ENCODE data around the gene CENPX. TPM values are rescaled to one million over a fixed set of nuclear protein-coding genes. Genes with fewer than 3 reads are reported as not detected.

The CENPX gene
- total RNA-seq, 1 experiment from 2014 or later: 116 TPM

DNA sequence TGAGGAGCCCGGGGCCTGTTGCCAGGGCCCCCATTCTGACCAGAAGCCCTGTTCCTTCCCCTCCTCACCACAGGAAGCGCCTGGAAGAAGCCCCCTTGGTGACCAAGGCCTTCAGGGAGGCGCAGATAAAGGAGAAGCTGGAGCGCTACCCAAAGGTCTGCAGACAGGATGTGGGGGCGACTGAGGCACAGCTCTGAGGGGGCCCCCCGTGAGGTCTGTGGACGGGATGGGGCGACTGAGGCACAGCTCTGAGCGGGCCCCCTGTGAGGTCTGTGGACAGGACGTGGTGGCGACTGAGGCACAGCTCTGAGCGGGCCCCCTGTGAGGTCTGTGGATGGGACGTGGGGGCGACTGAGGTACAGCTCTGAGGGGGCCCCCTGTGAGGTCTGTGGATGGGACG, 13.3 kb downstream of the CENPX start:
- peaks cover 33% of the 10 kb centered on the region for H3K4me1 ChIP-seq
- no peak overlapping the region for H3K27ac ChIP-seq
- no peaks in the 10 kb centered on the region for H3K27me3 ChIP-seq
- H3K36me3 ChIP-seq: no peaks in the 10 kb centered on the region
- no peak overlapping the region for H3K4me3 ChIP-seq
- no peak for DNase-seq
- H3K9me3 ChIP-seq (replicated peaks): no peaks in the 10 kb centered on the region

GRCh38 chr17:82008941-82009405, 13.7 kb downstream of the CENPX start:
- no peak overlapping the region for H3K27ac ChIP-seq
- no peak overlapping the region for H3K4me3 ChIP-seq
- no peaks in the 10 kb centered on the region for H3K36me3 ChIP-seq
- no peaks in the 10 kb centered on the region for H3K9me3 ChIP-seq (replicated peaks)
- DNase-seq: no peak
- peaks cover 38% of the 10 kb centered on the region for H3K4me1 ChIP-seq
- H3K27me3 ChIP-seq: no peaks in the 10 kb centered on the region

DNA sequence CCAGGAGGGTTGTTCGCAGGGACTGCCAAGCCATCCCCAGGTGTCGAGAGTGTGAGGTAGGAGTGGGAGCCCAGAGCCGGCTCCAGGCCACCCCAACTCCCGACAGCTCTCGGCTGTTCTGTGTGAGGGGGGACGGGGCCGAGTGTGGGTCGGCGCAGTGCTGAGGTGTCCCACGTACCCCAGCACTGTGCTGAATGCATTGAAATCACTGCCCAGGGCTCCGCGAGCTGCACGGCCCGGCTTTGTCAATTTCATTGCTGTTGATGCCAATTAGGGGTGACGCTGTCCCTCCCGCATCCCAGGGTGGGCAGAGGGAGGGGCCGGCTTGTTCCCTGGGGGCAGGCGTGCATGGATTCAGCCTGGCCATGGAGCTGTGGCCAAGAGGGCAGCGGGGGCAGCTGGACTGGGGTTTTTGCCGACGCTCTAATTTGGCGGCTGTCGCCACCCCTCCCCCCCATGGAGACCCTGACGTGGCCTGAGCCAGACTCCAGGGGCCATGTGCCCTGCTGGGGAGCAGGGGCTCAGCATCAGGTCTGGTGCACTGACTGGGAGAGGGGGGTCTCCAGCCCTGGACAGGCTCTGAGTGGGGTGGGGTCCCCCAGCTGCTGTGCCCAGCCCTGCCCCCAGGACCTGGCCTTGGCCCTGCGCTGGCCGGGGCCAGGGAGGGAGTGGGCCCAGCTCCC, 14.3 kb downstream of the CENPX start:
- H3K9me3 ChIP-seq (replicated peaks): no peaks in the 10 kb centered on the region
- no peak for DNase-seq
- H3K27ac ChIP-seq: no peak overlapping the region
- no peaks in the 10 kb centered on the region for H3K36me3 ChIP-seq
- H3K4me1 ChIP-seq: peaks cover 41% of the 10 kb centered on the region
- no peaks in the 10 kb centered on the region for H3K27me3 ChIP-seq
- no peak overlapping the region for H3K4me3 ChIP-seq

DNA sequence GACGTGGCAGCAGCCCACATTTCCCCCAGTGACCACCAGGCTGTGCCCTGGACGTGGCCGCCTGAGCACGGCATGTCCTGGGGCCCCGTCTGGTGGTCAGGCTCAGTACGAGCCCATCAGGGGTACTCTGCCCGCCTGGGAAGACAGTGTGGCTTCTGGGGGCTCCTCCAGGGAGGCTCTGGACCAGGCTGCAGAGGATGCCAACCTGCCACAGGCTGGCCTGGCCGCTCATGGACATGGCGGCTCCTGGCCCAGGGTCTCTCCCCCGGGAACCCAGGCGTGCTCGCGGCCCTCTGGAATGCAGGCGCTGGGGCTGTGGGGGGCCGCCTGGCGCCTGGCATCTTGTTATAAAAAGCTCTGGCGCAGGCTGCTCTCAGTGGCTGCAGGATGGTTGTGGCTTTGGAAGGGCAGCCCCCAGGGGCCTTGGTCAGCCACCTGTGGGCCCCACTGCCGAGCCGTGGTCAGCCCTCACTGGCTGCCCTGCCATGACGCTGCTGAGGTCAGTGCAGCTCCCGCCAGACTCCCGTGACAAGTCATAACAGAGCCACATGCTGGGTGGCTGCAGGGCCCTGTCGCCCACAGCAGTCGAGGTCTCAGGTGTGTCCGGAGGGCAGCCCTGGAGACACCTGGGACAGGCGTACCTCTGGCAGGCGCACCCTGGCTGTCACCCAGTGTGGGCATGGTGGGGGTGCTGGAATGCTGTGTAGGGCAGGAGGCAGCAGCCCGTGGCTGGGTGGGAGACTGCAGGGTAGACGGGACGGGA, 15.0 kb downstream of the CENPX start:
- Histone ChIP-seq H3K27ac (no peak overlapping the region), H3K27me3 (no peaks in the 10 kb centered on the region), H3K4me1 (peaks cover 41% of the 10 kb centered on the region), H3K36me3 (no peaks in the 10 kb centered on the region), H3K9me3 (replicated peaks) (no peaks in the 10 kb centered on the region), H3K4me3 (no peak overlapping the region)
- DNase-seq: peak; percentile 60 to 70

- H3K36me3 ChIP-seq: no peaks in the 10 kb centered on the region
- H3K9me3 ChIP-seq (replicated peaks): no peaks in the 10 kb centered on the region
- H3K4me3 ChIP-seq: no peak overlapping the region
- H3K4me1 ChIP-seq: peaks cover 41% of the 10 kb centered on the region
- no peaks in the 10 kb centered on the region for H3K27me3 ChIP-seq
- H3K27ac ChIP-seq: no peak overlapping the region
- no peak for DNase-seq
Observed at GRCh38 chr17:82007228-82007494, 15.5 kb downstream of the CENPX start.

GRCh38 chr17:82006468-82007227, 16.0 kb downstream of the CENPX start:
- peaks cover 41% of the 10 kb centered on the region for H3K4me1 ChIP-seq
- H3K36me3 ChIP-seq: no peaks in the 10 kb centered on the region
- no peak overlapping the region for H3K4me3 ChIP-seq
- H3K27me3 ChIP-seq: no peaks in the 10 kb centered on the region
- no peak overlapping the region for H3K27ac ChIP-seq
- no peaks in the 10 kb centered on the region for H3K9me3 ChIP-seq (replicated peaks)
- no peak for DNase-seq

DNA sequence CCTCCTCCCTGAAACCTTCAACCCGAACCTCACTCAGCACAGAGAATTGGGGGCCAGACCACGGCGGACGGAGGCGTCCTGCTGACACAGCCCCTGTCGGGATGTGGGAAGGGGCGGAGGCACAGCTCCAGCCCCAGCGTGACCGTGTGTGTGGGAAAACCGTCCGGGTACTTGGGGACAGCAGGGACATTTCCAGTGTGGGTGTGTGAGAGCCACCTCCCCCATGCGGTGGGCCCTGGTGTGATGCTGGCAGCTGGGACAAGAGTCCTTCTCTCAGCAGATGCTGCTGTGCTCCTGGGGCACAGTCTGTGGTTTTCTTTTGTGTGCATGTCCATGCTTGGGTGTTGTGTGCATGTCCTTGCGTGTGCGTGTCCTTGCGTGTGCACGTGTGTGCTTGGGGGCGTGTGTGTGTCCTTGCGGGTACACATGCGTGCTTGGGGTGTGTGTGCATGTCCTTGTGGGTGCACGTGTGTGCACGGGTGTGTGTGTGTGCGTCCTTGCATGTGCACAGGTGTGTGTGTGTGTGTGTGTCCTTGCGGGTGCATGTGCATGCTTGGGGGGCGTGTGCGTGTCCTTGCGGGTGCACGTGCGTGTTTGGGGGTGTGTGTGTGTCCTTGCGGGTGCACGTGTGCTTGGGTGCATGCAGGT, 16.9 kb downstream of the CENPX start:
- H3K9me3 ChIP-seq (replicated peaks): no peaks in the 10 kb centered on the region
- peaks cover 49% of the 10 kb centered on the region for H3K4me1 ChIP-seq
- no peak for DNase-seq
- no peak overlapping the region for H3K27ac ChIP-seq
- no peaks in the 10 kb centered on the region for H3K27me3 ChIP-seq
- H3K36me3 ChIP-seq: no peaks in the 10 kb centered on the region
- no peak overlapping the region for H3K4me3 ChIP-seq

GRCh38 chr17:82004517-82005455, 17.9 kb downstream of the CENPX start:
- H3K27me3 ChIP-seq: no peaks in the 10 kb centered on the region
- no peak for DNase-seq
- no peak overlapping the region for H3K4me3 ChIP-seq
- no peak overlapping the region; the same call in 1 of the 2 replicates for H3K27ac ChIP-seq
- H3K9me3 ChIP-seq (replicated peaks): no peaks in the 10 kb centered on the region
- H3K36me3 ChIP-seq: no peaks in the 10 kb centered on the region
- peaks cover 52% of the 10 kb centered on the region for H3K4me1 ChIP-seq

GRCh38 chr17:82003411-82004381, 19.0 kb downstream of the CENPX start:
- Histone ChIP-seq H3K9me3 (replicated peaks) (no peaks in the 10 kb centered on the region), H3K27me3 (no peaks in the 10 kb centered on the region), H3K4me3 (no peak overlapping the region), H3K27ac (peak overlapping the region; percentile 28), H3K36me3 (no peaks in the 10 kb centered on the region), H3K4me1 (peaks cover 52% of the 10 kb centered on the region)
- peak; percentile 90 to 93 for DNase-seq

GRCh38 chr17:82001571-82002056, 21.1 kb downstream of the CENPX start:
- no peaks in the 10 kb centered on the region for H3K36me3 ChIP-seq
- peaks cover 38% of the 10 kb centered on the region for H3K4me1 ChIP-seq
- peak overlapping the region; percentile 42 for H3K4me3 ChIP-seq
- H3K27ac ChIP-seq: peak overlapping the region; percentile 44
- DNase-seq: no peak
- H3K9me3 ChIP-seq (replicated peaks): no peaks in the 10 kb centered on the region
- no peaks in the 10 kb centered on the region for H3K27me3 ChIP-seq

DNA sequence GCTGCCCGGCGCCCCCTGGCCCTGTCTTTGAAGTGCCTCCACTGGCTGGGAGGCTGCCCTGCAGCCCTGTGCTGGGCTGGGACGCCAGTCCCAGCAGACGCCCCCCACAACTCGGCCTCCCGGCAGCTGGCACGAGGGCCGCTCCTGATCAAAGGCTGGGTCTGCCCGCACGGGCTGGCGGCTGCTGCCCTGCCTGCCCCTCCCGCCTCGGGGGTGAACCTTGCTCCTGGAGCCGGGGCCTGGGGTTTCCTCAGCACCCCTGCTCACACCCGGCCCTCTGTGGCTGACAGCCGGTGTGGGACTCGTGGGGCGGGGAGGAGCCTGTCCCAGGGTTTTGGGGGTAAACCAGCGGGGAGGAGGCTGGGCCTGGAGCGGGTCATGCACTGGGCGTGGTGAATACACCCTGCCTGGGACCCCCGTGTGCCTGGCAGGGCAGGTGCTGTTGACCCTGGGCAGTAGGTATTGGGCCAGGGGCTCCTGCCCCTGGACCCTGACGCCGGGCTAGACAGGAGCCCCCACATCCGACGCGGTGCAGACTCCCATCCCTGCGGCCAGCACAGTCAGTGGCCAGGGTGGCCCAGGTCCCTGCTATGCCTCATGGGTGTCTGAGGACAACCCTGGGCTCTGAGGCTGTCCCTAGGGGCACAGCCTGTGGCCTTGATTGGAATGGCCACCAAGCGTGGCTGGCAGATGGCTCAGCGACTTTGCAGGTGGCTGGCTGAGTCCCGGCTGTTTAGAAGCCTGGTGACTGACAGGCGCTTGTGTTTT, 21.7 kb downstream of the CENPX start:
- DNase-seq: peak; percentile 94 to 98
- Histone ChIP-seq H3K9me3 (replicated peaks) (no peaks in the 10 kb centered on the region), H3K36me3 (no peaks in the 10 kb centered on the region), H3K27ac (peak overlapping the region; percentile 44), H3K4me3 (peak overlapping the region; percentile 42), H3K4me1 (peaks cover 38% of the 10 kb centered on the region), H3K27me3 (no peaks in the 10 kb centered on the region)

- no peaks in the 10 kb centered on the region for H3K9me3 ChIP-seq (replicated peaks)
- H3K36me3 ChIP-seq: no peaks in the 10 kb centered on the region
- H3K4me3 ChIP-seq: no peak overlapping the region
- no peak overlapping the region for H3K27ac ChIP-seq
- peaks cover 38% of the 10 kb centered on the region for H3K4me1 ChIP-seq
- H3K27me3 ChIP-seq: no peaks in the 10 kb centered on the region
- DNase-seq: no peak
Observed at GRCh38 chr17:81999976-82000802, 22.5 kb downstream of the CENPX start.
